Ovary (tissue), 3 donors: ENCODE data around the gene CPNE4.

Experiments used
- CTCF ChIP-seq, 3 donors: fragments of 450-650 bp in 2 of 3; fragments of 200-600 bp in 1 of 3; IDR thresholded peaks; one replicate each; pipeline versions ENCODE4 v1.5.1 to v1.8.0; 2016 to 2022; ENCODE audit warnings: antibody characterized with exemption in 3 of 3, mild to moderate bottlenecking in 1 of 3
- POLR2A ChIP-seq: fragments of 450-650 bp; IDR thresholded peaks from one replicate; pipeline ENCODE4 v1.6.1; 2017; ENCODE audit warnings: antibody characterized with exemption, mild to moderate bottlenecking, moderate library complexity
- donor health status: DM: no; HTN: no; CAD: no.

- no peak for TF ChIP-seq CTCF (IDR thresholded peaks at IDR 0.05)
- TF ChIP-seq POLR2A: no peak
Observed at GRCh38 chr3:131535596-131535995, 499.2 kb downstream of the CPNE4 start.
